ENCODE data around the gene SNX19.
"Not testable (repeated sequence)": the region's sequence is repeated elsewhere in the genome, so short reads cannot be mapped to it uniquely, and the experiment has no call there.

SNX19 gene

DNA sequence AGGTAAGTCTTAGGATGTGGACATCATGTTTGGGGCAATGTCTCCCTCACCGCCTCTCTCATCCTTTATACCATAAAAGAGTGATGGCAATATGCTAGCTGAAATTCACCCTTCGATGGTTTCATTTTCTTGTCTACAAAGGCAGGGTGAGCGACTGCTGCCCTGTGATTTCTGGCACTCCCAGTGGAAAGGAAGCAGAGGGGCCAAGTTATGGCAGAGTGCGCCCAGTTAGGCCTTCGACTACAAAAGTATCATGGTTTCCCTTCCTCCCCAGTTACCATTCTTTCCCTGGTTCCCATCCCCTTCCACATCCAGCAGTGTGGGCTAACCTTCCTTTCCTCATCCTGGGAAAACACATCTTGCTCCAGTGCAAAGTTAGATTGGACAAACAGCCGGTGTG lies 43.8 kb downstream of the SNX19 start:
- no peak for DNase-seq

DNA sequence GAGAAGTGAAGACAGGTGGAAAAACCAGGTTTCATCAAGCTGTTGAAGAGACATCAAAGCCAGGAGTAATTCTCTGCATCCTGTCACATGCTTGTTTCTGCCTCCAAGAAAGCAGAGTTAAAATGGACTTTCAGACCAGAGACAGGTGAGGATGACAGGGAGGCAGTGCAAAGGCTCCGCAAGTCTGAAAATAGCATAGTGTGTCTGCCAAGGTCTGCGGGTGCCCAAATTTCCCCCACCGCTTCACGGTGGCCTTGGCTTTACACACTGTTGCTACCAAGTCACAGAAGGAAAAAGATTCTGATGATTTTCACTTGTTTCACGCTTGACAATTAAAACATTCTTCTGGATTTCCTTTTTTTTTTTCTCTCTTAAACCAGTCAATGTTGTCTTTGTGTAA lies 44.2 kb downstream of the SNX19 start:
- DNase-seq: no peak

DNA sequence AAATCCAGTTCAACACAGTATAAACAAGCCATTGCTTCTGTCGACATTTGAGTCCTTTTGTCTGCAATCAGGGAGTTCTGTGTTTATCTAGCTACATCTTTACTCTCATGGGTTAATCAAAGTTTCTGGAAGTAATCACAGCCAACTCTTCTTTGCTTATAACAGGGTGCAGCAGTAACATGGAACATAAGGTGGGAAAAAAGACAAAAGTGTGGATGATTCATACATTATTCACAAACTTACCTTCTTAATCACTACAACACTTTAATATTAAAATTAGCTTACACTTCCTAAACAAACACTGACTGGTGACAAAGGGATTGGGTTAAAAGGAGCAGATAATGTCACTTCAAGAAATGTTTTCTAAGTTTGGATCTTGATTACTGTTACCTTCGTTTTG lies 44.7 kb downstream of the SNX19 start:
- DNase-seq: no peak

DNA sequence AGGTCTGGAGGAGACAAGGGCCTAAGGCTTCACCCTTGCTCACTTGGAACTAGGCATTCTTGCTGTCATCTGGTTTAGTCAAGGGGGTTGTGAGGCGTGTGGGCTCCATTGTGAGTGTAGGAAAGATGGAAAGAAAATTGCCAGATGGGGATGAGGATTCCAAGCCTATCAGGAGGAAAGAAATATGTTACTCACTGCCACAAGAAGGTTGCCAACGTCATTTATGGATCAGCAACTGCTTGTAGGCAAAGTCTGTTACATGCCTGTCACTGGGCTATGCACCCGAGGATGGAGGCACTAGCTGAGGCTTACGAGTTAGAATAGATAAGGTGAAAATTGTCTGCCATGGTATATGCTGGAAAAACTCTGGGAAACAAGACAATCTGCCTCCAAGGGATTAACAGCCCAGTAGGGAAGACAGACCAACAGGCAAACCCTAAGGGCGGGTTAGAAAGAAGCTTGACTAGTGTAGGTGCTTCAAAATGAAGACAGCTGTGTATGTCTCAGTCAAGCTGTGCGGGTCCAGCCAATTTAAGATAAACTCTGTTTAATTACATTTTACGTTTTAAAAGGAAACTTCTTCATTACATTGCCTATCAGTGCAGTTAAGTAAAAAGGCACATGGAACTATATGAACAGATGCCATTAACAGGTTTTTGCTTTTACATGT lies 47.4 kb downstream of the SNX19 start:
- no peak for DNase-seq

DNA sequence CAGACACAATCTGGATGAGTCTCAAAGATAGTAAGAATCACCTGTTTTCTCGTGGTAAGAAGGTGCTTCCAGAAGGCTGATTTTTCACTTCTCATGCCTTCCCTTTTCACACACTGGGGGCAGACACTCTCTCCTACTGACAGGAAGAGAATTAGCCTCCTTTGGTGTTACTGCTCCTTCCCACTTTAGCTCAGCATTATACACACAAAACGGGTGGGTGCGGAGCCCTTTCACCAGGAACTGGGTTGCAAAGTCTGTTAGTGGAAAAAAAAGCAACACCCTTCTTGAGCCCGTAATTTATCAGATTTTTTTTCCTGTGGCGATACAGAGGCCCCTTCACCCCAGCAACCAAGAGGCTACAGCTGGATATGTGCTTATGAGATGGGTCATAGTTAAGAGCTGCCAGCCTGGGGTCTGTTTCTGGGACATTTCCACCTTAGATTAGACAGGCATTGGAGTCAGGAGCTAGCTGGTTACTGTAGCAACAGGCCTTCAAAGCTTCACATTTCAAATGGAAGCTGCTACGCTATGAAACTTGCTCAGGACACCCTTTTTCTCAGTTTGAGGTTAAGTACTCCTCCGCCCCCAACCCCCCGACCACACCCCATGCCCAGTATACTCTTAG lies 48.1 kb downstream of the SNX19 start:
- no peak for DNase-seq

DNA sequence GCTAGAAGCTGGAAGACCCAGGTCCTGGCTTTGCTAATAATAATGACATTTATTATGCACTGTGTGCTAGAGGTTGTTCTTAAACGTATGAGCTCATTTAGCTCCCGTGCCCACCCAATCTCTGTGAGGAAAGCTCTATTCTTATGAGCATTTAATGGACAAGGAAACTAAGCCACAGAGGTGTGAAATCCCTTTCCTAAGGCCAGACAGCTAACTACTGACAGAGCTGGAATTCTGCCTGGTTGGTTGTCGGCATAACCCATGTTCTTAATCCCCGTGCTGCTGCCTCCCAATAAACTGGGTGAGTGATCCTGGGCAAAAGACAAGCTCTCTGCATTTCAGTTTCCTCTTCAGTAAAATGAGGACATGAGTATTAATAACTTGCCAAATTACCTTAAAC lies 49.4 kb downstream of the SNX19 start:
- no peak for DNase-seq

DNA sequence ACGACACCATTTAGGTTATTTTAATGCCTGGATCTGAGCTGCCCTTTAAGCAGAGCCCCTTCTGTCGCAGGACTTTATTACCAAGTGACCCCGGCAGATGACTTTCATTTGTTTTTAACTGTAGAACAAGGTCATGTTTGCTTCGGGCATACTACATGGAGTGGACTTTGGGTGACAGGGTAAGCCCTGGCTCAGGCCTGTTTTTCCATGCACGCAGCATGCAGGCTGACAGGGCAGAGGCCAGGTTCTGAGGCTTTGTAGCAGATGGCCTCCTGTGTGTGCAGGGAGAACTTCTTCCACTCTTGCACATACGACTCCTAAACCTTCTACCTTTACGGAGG lies 50.5 kb downstream of the SNX19 start:
- no peak for DNase-seq

DNA sequence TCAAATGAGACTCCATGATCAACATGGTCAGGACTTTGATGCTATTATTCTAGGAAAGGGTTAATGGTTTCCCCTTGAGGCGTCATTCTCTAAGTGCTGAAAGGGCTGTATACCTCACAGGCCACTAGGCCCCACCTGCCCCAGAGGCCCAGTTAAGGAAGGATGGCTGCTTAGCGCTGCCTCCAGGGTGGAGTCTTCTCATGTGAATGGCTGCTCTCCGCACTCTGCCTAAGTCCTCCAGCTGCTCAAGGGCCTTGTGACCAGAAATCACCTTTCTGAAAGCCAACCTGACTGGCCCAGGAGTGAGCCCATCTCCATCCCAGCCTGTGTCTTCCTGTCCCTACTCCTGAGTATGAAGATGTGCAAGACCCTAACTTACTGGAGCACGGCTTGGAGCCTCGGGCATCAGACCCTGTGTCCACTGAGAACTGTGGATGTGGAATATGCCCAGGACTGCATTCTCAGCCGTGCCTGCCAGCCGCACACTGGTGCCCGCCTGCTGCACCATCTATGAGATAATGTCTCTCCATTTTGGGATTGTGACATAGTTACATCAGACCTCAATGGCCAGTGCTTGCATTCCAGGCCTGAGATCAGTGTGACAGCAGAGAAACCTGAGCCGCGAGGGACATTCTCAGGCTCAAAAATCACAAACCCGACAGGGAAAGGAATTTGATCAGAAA lies 51.0 kb downstream of the SNX19 start:
- no peak for DNase-seq

DNA sequence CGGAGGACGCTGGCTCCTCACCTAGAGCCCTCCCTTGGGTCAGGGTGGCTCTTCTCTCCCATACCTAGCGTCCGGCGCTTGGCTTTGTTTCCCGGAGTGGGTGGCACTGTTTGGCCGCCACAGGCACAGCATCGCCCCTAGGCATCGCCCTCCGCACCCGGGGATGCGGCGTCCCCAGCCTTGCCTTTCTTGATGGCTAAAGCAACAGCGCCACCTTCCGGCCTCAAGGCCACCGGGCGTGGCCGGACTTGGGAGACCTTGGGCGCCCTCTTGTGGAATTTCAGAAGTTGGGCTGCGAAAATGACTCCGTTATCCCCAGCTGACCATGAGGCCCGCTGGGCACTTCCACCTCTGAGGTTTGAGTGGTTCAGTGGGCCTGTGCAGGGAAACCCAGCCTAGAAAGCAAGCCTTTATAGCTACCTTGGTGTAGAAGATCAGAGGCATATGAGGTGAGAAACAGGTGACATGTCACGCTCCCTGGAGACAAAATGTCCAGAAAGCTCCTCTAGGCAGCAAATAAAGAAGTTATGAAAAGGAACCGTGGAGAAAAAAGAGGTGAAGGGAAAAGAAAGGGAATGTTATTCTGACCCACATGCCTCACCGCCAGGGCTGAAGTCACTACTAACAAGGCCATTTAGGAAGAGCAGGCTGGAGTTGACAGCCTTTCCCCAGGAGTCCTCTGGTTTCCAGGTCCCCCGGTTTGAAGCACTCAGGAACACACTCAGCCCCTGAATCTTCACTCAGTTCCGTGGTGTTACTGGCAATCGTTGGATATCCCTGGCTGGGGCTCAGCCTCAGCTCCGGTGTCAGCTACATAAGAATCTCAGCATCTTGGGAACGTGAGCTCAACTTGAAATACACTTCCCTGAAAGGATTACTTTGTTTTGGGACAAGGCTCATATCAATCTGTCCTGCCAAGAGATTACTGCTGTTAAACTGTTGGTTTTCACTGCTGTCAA lies 54.1 kb downstream of the SNX19 start:
- peak; percentile 53 to 61 for DNase-seq

DNA sequence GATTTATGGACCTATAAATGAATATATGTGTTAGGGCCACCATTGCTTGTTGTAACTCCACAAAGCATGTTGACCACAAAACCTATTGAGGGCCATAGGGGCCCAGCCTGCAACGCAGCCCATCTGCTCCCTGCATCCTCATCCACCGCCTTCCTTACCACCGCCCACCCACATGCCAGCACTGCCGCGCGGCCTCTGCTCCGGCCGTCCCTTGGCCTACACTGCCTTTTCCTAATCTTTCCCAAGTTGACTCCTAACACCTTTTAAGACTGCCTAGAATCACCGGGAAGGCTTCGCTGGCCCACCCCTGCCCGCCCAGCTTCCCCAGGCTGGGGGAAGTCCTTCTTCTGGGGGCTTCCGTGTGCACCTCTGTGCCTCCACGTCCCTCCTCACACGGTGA lies 55.0 kb downstream of the SNX19 start:
- DNase-seq: no peak

DNA sequence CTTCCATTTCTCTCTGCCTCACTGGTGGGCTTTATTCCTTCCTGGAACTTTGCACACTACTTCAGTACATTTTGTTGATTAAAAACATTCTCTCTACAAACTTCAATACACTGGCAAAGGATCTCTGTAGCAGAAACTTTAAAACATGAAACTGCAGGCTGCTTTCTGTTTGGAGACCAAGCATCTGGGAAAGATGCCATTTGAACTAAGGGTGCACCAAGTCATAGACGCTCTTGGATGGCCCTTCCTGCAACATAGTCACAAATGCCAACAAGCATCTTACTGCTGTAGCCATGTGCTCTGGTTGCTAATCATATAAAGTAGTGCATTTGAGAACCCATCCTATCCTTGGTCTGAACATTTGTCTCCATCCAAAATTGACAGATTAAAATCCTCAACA lies 56.4 kb downstream of the SNX19 start:
- no peak for DNase-seq

DNA sequence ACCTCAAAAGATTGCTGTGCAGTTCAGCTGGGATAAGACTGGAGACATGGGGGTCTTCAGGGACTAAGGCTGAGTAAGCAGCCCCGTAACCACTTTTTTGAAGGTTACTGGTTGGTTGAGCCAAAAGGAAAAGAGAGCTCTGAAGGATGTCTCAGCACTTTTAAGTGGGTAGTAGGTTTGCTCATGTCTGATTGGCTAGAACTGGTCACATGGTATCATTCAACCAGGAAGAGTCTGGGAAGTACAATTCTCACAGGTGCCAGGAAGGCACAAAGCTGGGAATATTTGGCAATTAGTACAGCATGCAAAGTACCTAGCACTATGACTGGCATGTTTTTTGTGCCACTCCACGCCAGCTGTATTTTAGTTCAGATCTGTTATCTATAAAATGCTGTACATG lies 58.1 kb downstream of the SNX19 start:
- no peak for DNase-seq

DNA sequence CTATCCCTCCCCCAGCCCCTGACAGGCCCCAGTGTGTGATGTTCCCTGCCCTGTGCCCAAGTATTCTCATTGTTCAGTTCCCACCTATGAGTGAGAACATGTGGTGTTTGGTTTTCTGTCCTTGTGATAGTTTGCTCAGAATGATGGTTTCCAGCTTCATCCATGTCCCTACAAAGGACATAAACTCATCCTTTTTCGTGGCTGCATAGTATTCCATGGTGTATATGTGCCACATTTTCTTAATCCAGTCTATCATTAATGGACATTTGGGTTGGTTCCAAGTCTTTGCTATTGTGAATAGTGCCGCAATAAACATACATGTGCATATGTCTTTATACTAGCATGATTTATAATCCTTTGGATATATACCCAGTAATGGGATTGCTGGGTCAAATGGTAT lies 60.6 kb downstream of the SNX19 start:
- not testable (repeated sequence) for DNase-seq

DNA sequence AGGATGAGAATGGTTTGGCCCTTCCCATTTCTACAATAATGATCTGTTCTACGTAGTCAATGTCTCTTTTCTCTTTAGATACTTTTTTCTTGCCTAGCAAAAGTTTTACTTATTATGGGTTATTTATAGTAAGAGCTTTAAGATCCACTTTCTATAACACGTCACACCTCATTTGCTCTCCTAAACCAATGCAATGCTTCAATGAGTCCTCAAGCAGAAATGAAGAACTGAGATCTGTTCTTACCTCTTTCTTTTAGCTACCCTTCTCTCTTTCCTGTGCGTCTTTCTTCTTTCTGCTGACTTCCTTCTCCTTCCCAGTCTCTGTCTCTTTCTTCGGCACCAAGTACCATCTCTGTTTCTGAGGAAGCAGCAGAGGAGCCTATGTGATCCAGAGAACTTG lies 61.8 kb downstream of the SNX19 start:
- no peak for DNase-seq

DNA sequence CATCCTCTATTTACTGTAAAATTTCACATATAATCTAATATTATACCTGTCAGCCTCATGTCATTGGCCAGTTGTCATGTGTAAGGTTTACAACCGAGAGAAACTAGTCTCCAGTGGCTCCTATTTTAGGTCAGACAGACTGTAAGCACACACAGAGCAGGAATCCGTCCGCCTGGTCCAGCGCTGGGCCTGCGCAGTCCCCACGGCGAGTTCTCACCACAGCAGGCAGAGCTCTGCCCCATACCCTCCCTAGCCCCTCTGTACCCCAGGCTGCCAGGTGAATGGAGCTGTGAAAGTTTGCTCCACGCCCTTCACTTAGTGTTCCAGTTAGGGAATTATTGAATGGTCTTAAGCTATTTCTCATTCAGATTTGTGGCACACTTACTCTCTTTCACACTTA lies 63.7 kb downstream of the SNX19 start:
- DNase-seq: no peak

DNA sequence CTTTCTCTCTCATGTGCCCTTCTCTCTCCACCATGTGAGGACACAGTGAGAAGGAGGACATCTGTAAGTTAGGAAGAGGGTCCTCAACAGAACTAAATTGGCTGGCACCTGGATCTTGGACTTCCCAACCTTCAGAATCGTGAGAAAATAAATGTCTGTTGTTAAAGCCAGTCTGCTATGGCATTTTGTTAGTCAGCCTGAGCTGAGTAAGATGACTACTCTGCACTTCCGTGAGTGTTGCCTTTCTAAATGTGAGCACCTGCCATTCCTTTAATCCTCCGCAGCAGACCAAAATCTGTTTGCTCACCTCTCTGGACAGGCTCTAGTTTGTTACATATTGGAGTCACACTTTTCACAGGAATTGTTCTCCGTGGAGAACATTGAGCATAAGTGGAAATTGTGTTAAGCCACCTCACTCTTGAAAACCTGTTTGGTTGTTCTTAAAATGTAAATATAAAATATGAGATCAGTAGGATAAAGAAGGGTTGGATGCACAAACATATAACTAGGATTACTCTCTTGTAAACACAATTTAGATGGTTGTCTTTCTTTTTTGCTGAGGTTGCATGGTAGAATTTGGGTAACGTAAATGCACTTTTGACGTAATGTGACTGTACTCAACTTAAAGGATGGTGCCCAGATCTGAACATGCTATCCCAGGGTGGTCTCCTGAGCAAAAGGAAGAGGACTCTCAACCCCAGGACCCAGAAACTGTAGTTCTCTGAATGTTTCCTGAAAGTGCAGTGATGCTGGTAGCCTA lies 65.9 kb downstream of the SNX19 start:
- no peak for DNase-seq

DNA sequence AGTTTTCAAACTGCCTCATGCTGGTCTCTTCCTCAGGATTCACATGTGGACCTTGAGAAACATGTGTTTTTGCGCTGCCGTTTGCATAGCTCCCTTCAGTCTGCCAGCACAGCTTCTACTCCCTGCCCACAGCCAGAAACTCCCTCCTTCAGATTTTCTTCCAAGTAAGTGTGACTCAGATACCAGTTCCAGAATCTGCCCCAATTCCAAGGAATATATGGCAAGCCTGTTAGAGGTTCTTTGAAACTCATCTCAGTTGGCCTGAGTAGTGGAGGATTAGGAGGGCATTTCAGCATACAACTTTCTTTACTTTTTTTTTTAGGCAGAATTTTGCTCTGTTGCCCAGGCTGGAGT lies 67.1 kb downstream of the SNX19 start:
- DNase-seq: no peak

DNA sequence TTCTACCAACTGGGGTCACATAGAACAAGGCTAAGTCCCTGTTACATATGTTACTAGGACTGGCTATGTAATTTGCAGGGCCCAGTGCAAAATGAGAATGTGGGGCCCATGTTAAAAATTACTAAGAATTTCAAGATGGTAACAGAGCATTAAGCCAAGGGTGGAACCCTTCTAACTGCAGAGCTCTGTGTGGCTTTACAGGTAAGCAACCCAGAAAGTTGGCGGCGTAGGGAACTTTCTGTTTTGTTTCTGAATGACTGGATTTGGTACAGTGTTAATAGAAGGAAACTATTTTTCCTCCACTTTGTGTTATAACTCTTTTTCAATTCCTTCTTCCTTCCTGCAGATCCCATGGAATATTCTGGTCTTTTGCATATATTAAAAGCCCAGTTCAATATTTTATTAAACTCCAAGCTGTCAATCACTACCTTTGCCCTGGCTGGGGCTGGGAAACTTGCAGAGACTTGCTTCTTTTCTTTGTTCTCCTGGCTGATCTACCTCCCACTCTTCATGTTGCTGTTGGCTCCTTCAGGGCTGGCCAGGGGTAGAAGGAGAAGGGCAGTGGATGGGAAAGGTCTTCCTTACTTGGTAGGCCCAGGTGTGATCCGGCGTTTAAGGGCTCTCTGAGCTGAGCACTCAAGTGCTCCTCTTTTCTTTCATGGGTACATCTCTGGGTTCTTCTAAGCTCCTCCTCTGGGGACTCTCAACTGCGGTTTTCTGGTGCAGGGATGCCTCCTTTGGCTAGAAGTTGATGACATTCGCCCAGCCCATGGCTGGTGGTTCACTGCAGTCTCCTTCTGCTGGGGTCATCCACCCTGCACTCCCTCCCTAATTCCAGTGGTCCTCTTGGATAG lies 67.7 kb downstream of the SNX19 start:
- DNase-seq: no peak

DNA sequence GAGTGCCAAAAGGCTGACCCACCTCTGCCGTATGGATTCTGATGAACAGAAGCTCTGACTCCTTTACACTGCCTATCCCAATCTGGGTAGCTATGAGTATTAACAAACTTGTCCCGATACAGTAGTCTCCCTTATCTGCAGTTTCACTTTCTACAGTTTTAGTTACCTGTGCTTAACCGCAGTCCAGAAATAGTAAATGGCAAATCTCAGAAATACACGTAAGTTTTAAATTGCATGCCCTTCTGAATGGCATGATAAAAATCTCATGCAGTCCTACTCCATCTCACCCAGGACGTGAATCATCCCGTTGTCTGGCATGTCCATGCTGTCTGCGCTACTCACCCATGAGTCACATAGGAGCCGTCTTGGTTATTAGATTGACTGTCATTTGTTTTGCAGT lies 68.8 kb downstream of the SNX19 start:
- DNase-seq: no peak

DNA sequence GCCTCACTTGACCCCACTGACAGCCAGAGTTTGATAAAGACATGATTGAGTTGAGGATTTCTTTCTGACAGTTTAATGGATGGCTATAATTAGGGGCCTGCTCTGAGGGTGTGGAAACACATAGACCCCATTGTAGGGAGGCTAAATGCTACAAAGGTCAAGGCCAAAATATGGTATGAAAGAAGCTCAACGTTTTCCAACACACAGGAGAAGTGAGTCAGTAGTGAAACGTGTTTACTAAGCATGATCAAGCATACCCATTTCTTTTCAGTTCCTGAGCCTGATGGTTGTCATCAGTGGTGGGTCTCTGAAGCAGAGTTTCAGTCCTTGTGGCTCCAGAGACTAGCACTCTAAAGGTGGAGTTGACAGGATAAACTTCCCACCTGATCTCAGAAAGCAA lies 69.7 kb downstream of the SNX19 start:
- no peak for DNase-seq

DNA sequence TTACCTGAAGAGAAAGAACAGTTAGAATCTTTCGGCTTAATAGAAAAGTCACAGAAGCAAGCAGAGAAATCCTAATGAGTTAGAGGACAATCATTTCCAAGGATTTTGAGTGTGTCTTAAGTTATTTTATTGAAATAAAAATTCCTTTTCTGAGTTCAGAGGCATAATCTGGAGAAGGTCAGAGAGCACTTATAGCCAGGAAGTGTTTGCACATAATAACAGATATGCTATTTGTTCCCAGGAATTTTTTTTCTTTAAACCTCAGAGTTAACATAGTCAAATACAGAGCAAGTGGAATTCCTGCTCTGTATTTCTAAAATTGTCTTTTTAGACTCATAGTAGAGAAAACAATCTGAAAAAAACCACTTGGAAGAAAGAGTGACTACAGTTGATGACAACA lies 74.3 kb downstream of the SNX19 start:
- no peak for DNase-seq

DNA sequence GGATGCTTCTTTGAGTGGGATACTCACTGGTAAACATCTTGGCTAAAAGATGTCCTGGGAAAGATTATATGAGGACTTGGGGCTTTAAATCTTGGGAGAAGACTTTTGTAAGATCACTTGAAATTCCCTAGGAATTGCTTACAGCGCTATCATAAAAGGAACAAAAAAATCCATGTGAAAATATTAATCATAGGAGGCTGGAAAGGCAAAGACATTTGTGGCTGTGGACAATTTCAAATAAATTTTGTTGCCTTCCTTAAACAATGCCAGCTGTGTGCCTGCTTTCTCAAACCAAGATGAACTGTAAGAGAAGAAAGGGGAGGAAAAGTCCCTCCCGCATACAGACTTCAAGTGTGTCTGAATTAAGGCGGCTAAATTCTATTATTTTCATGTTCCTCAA lies 75.6 kb downstream of the SNX19 start:
- no peak for DNase-seq

All from bone marrow (tissue), 2 donors.